HG02678 (cell line): ENCODE measurements around the gene OR56A1.
"Not testable (repeated sequence)": the region's sequence is repeated elsewhere in the genome, so short reads cannot be mapped to it uniquely, and the experiment has no call there.

Experiments
- ATAC-seq: cut with Tn5 transposase; IDR thresholded peaks from one replicate; pipeline ENCODE4 v1.9.1; 2021; ENCODE audit warnings: mild to moderate bottlenecking, moderate library complexity; ENCODE audit not compliant: unreplicated experiment

OR56A1 gene, protein sequence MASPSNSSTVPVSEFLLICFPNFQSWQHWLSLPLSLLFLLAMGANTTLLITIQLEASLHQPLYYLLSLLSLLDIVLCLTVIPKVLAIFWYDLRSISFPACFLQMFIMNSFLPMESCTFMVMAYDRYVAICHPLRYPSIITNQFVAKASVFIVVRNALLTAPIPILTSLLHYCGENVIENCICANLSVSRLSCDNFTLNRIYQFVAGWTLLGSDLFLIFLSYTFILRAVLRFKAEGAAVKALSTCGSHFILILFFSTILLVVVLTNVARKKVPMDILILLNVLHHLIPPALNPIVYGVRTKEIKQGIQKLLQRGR

DNA sequence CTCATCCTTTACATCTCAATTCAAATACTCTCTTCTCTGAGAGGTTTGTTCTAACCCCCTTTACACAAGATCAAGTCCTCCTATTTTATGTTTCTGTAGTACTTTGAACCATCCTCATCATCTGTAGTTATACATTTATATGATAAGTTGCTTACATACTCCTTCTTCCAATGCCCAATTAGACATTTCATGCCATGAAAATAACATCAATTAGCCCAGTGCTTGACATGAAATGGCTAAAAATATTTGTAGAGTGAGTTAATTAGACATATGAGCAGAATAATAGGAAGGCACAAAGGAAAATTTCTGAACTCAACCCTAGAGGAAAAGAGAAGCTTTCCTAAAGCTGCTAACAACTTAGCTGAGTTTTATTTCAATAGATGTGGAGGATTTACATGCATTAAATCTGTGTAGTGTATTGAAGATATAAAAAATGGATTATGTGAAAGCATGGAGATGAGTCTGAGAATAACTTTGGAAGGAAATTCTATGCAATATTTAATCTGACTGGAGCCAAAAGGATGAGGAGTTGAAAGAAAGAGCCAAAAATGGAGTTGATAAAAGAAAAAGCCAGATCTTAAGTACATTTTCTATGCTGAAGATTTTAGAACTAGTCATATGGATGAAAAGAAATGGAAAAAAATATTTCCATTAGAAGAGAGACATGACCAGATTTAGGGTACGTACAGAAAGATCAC lies at the start of gene OR56A1:
OR56A1 (minus strand) TSS at position 51 of the 698 bp plus-strand sequence. CDS start 3,066 bp downstream, outside the sequence.
- ATAC-seq, result no peak

DNA sequence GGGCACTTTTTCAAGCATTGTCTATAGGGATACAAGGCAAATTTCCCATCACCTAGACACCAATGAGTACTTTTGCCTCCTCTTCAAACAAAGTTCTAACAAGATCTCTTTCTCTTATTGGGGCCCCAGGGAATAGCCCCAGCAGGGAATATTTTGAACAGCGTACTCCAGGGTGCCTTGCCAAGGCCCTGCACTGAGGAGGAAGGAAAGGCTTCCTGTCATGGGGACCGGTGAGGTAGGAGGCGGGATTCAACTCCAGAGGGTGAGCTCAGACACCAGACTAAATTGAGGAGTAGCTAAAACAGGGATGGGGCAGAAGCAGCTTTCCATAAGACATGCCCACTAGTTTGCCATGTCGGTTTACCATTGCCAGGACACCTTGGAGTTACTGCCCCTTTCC lies 48.9 kb upstream of the OR56A1 start:
- ATAC-seq, result no peak

DNA sequence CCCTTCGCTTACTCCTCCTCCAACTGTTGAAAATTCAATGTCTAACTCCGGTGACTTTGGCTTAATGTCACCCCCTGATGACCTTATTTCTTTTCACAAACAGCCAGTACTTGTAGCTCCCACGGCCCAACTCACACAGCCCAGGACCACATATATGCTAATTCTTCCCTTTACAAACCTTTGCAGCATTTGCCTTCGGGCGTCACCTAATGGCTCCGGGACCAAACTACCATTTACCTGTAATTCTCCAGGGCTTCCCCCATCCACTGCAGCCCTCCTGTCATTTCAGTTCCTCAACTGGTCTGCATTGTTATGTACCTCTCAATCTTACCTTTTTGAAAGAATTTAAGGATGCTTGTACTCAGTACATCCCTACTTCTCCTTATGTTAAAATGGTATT lies 47.2 kb upstream of the OR56A1 start:
- ATAC-seq, result no peak

DNA sequence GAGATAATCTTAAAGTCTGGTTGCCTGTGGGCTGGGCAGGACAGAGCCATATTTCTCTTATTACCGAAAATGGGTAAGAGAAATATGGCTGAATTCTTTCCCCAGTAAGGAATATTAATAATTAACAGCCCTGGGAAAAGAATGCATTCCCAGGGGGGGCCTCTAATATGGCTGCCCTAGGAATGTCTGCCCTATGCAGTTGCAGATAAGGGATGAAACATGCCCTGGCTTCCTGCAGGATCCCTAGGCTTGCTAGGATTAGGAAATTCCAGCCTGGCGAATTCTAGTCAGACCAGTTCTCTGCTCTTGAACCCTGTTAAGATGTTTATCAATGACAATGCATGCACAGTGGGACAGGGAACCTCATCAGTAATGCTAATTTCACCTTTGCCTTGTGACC lies 45.9 kb upstream of the OR56A1 start:
- ATAC-seq, result not testable (repeated sequence)

DNA sequence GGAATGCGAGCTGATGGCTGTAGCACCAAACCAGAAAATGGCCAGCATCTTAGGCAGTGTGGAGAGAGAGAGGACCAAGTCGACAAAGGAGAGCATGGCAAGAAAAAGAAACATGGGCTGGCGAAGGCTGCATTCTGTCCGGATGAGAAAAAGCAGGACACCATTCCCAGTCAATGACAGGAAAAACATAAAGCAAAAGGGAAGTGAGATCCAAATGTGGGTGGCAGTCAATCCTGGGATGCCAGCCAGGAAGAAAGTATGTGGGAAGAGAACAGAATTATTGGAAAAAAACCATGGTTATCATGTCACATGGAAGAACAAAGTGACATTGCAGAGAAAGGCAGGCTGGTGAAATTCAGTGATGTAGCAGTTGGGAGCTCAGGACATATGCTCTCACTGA lies 36.9 kb upstream of the OR56A1 start:
- ATAC-seq, result no peak

DNA sequence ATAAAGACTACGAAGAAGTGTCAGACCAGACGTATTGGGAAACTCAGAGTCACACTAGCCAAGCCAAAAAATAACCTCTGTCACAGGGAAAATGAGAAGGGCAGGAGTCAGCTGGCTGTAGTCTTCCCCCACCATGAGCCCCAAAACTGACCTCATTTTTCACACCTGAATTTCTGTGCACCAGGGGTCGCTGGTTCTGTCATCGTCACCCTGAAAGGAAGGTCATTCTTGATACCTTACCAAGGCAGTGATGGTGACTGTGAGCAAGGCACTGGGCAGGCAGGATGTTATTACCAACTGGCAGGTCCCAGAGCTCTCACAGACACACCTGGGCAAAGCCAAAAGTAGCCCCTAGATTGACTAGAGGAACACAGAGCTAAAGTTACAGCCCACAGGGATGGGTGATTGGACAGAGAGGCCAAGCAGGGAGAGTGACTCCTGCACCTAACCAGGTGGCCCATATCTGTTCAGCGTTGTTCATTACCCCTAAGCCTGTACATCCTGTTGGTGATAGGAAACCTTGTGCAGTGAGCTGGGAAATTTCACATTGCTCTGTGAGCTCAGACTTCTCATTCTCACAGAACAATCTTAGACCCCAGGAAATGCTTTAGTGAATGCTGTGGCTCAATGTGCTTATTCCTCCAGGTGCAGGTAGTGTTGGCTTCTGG lies 32.3 kb upstream of the OR56A1 start:
- no peak for ATAC-seq

DNA sequence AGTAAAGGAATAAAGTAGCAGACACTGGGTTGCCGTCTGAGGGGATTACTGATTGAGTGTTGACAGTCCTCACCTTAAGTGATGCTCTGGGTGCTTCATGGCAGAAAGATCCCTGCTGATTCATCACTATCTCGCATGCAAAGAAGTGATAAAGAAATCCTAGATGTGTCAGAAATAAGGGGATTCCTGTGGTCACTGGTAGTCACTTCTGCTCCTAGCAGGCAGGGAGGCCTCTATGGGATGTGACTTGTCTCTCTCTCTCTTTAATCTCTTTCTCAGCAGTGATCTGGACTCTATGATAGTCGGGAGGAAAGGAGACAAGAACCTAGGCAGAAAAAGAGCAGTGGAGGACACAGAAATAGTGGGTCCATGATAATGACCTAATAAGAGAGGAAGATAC lies 30.9 kb upstream of the OR56A1 start:
- ATAC-seq, result no peak

DNA sequence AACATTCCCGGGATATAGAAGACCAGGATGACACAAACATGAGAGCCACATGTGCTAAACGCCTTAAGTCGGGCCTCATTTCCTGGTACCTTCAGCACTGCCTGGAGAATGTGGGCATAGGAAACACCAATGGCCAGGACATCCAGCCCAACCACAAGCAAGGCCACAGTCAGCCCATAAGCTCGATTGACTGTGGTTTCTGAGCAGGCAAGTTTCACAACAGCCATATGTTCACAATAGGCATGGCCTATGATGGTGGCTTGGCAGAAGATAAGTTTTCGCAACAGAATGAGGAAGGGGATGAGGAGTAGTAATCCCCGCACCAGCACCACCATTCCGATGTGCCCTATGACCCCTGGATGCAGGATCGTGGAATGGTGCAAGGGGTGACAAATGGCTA lies 26.9 kb upstream of the OR56A1 start:
- no peak for ATAC-seq

DNA sequence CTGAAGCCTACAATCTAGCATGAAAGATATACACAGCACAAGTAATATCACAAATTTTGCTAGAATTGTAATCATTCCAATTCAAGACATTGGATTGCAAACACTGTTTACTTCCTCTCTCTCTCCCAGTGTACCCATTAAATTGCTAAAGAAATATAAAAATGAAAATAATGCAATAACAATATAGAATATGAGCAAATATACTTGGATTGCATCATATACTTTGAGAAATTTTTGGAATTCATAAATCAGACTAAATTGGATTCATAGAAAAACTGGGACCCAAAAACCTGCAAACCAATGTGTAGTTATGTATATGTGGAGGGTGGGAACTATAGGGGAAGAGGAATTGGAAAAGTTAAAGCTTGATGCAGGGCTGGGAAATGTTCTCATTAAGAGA lies 25.0 kb upstream of the OR56A1 start:
- ATAC-seq, result no peak

DNA sequence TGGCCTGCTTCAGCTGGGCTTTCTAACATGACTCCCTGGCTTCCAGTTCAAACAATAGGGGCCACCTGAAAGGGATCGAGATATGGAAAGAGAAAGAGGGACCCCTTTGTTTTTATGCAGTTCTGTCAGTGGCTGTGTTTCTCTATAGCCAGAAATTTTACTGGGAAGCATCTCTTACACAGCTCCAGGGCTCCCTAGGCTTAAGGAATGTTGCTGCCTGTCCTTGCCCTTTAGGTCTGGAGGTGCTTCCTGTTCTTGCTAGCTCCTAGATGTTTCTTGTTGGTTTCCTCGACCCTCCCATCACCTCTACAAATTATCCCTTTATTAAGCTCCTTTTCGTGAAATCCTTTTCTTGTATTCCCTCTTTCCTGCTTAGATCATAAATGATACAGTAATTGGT lies 21.8 kb upstream of the OR56A1 start:
- no peak for ATAC-seq

DNA sequence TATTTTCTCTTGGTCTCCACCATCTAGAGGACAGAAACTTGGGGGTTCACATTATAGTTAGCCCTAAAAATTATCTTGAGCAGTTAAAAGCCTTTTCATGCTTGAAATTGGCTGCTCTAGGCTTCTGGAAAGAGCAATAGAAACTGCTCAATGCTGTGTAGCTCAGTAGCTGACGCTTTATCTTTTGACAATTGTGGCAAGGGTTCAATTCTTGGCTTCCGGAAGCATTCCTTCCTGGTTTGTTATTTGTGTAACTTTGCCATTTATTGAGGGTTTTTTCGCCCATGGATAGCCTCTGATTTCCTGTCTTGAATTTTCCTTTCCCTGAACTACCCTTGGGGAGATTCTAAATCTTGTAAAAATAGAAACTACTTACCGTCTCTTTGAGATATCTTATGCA lies 10.3 kb upstream of the OR56A1 start:
- no peak for ATAC-seq

DNA sequence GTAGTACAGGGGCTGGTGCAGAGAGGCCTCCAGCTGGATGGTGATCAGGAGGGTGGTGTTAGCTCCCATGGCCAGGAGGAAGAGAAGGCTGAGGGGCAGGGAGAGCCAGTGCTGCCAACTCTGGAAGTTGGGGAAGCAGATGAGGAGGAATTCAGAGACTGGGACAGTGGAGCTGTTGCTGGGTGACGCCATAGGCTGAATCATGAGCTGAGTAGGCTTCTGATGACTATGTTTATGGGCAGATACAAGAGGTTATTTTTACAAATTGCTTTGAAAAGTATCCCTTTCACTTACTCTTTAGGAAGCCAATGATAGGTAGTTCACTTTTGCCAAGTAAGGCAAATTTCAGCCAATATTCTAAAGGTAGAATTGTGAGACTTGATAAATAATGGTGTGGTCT lies 3.1 kb downstream of the OR56A1 start:
- ATAC-seq, result no peak

DNA sequence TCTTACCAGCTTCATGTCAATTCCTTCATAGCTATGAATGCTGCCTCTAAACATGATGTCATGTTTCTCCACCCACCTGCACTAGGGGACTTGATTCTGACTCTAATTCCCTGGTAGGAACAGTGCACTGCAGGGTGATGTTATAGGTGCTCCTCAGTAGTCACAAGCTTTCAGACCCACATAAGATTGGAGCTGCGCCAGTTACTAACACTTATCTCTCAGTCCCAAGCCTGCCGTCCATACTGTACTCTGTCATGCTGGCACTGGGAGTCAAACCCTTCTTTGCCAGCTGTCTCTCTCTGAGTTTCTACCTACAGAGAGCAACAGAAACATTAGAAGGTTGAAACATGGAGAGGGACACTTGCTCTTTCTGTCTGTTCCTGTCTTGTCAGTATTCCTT lies 5.5 kb downstream of the OR56A1 start:
- ATAC-seq, result no peak

DNA sequence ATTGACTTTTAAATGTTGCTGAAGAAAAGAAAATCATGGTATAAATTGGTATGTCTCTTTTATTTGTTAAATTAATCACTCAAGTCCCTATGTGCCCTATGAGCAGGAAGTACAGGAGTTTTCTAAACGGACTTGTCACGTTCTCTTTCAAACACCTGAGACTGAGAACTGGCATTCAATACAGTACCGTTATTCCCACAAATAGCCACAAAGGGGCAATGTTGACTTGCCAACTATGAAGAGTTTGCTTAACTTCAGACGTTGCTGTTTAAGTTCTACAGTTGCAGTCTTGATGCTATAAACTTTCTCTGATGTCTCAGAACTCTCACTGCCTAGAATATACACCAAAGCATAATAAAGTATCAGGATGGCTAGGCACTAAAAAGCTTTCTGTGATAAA lies 7.6 kb downstream of the OR56A1 start:
- ATAC-seq, result no peak

DNA sequence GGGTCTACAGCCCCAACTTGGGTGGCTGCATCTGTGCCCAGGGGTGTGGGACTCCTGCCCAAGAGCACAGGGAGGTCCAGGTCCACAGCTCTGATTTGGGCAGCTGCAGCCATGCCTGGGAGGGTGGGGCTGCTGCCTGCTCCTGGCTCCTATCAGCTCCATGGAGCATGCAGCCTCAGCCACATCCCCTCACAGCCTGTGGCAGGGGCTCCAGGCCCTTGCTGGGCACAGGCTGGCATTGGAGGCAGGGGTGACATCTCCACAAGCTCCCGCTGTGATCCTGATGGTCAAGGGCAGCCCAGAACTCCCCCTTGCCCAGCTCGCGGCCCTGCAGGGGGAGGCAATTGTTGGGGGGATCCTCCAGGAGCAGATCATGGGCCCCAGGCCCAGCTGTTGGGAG lies 17.5 kb downstream of the OR56A1 start:
- no peak for ATAC-seq

DNA sequence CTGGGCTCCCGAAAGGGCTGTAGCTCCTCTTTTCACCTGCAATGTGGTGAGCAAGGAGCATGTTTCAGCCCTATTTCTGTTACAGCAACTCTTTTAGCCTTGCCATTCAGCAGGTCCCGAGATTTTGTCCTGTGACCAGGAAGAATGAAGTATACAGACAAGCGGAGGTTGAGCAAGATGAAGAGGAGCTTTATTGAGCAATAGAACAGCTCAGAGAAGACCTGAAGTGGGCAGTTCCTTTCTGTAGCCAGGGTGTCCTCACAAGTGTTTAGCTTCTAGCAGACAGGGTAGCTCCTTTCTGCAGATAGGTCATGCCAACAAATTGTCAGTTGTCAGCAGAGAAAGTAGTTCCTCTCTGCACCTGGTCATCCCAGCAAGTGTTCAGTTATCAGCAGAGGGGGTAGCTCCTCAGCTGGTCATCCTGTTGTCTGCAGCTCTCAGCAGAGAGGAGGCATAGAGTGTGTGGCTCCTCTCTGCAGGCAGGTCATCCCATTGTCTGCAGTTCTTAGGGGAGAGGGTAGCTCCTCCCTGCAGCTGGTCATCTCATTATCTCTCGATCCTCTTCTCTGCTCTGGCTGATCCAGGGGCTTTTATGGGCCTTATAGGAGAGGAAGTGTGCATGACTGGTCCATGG lies 18.4 kb downstream of the OR56A1 start:
- no peak for ATAC-seq

DNA sequence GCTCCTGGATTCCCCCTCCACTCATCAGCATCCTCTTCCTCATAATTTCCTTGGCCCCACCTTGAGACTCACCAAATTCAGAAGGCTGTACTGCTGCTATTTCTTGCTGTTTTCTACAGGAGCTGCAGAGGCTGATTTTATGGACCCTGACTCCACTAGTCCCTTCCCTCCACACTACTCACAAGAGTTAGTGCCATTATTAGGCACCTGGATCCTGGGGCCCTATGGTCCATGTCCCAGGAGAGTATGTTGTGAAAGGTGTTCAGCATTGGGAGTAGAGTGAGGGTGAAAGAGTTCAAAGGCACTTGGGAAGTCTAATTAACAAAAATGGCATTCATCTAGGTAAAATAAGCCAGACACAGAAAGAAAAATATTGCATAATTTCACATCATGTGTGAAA lies 23.7 kb downstream of the OR56A1 start, which contains the start of gene OR56A4:
OR56A4 (minus strand) TSS at position 101 of the 400 bp plus-strand sequence. CDS start 3,954 bp downstream, outside the sequence.
- no peak for ATAC-seq

DNA sequence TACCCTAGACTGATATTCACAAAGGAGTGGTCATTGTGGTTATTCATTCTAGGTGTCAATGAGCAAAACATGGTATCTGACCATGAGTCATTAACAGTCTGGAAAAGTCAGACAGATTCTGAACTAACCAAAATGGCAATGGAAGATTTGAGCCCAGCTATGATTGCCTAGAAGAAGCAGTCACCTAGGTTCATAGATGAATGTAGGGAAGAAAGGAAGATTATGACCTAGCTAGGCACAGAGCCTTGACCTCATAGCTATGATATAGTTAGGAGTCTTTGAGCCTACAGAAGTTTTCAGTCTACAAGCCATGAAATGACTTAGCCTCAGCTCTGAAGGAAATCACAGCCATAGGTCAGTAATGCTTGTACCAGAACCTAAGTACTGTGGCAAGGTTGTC lies 24.2 kb downstream of the OR56A1 start:
- no peak for ATAC-seq

DNA sequence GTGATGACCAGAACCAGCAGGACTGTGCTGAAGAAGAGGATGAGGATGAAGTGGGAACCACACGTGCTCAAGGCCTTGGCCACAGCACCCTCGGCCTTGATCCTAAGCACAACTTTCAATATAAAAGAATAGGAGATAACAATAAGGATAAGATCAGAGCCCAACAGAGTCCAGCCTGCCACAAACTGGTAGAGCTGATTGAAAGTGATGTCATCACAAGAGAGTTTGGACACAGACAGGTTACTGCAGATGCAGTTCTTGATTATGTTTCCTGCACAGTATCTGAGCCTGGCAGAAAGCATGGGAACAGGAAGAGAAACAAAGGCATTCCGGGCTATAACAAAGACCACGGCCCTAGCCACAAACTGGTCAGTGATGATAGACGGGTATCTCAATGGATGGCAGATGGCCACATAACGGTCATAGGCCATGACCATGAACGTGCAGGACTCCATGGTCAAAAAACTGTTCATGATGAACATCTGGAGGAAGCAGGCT lies 28.3 kb downstream of the OR56A1 start:
- ATAC-seq, result no peak

DNA sequence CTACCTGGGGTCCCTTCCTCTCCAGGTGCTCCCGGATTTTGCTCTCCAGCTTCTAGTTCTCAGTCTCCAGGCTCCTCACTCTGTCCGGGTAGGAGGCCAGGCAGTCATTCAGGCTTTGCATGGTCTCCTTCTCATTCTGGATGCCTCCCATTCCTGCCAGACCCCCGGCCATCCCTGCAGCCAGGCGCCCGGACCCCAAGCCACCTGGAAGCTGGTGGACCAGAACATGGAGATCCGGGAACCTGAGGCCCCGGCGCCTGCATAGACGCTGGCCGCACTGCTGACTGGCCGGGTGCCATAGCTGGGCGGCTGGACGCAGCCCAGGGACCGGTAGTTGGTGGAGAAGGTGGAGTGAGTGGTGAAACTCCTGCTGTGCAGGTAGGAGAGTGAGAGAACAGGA lies 35.8 kb downstream of the OR56A1 start:
- no peak for ATAC-seq

DNA sequence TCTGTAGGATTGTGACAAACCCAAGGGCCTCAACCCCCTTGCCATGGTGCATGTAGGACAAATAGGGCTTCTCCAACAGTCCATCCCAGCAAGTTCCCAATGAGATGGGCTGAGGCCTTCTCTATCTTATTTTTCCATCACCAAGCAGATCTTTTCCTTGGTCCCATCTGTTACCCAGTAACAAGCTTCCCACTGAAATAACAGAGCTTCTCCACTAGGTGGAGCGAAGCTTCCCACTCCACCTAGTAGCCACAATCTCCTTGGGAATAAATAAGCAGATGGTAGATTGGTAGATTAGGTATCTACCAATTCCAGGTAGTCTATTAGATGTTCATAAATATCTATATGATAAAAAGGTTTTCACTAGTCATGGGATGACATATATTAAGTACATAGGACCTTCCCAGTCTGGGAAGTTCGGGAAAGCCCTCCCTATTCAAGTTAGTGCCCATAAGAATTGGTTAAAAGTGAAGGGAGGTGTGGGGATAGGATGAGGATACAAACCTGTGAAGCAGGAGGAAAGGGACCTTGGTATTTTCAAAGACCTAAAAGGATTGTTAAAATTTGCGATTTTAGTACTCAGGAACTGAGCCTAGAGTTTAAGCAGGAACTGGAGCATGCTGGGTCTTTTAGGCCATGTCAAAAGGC lies 37.8 kb downstream of the OR56A1 start:
- no peak for ATAC-seq
